Aortic smooth muscle cell (primary cell): Measurements from ENCODE around the gene RNF175. TPM values are rescaled to one million over a fixed set of nuclear protein-coding genes. Genes with fewer than 3 reads are reported as not detected.

Experiments
- total RNA-seq: library from RNA; depleted of rRNA; stranded (reverse); fragments of >200 nt; gene quantifications from 2 replicates; pipeline ENCODE4 v1.2.3, GENCODE V29; 2014

The RNF175 gene
- total RNA-seq: not detected in 2 replicates

DNA sequence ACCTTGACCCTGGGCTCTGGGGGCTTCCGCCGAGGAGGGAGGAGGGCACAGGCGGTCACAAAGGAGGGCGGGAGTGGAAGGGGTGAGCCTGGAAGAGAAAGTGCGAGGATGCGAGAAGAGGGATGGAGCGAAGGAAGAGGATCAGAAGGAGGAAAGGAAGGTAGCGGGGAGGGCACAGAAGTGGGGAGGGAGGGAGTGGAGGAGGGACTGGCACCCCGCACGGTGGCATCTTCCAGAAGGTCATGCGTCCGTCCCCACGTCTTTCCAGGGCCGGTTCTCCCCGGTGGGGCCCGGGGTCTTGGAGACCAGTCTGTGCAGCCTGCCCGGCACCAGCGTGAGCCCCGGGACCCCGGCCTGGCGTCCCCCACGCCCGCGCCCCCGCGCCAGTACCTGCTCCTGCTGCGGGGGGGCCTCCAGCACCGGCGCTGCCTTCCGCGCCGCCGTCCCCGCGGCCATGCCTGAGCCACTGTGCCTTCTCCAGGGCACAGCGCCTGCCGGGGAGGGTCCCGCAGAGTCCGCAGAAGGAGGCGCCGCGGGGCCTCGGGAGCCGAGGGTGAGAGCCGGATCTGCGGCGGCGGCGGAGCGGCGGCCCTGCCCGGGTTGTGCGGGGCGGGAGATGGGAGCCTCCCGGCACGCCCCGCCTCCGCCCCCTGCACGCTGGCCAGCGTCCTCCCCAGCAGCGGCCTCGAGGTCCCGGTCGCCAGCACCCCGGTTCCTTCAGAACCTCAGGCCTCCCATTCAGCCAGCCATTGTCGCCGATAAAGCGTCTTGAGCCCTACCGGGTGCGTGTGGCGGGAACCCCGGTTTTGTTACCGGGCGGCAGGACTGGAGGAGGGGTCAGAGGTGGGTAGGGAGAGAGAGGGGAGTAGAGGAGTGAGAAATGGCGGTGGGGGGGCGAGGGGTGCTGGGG, at the start of gene RNF175:
RNF175 (minus strand) TSS at position 618 of the 910 bp plus-strand sequence; CDS start at position 456, 162 bp downstream.

DNA sequence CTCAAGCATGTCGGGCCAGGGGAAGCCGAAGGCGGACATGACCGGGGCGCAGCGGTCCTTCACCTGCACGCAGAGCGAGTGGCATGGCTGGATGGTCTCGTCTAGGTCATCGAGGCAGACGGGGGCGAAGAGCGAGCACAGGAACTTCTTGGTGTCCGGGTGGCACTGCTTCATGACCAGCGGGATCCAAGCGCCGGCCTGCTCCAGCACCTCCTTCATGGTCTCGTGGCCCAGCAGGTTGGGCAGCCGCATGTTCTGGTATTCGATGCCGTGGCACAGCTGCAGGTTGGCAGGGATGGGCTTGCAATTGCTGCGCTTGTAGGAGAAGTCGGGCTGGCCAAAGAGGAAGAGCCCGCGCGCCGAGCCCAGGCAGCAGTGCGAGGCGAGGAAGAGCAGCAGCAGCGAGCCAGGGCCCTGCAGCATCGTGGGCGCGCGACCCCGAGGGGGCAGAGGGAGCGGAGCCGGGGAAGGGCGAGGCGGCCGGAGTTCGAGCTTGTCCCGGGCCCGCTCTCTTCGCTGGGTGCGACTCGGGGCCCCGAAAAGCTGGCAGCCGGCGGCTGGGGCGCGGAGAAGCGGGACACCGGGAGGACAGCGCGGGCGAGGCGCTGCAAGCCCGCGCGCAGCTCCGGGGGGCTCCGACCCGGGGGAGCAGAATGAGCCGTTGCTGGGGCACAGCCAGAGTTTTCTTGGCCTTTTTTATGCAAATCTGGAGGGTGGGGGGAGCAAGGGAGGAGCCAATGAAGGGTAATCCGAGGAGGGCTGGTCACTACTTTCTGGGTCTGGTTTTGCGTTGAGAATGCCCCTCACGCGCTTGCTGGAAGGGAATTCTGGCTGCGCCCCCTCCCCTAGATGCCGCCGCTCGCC, 28.8 kb upstream of the RNF175 start, which contains the start of gene SFRP2:
SFRP2 (minus strand) TSS at position 671 of the 864 bp plus-strand sequence; CDS start at position 423, 248 bp downstream.

DNA sequence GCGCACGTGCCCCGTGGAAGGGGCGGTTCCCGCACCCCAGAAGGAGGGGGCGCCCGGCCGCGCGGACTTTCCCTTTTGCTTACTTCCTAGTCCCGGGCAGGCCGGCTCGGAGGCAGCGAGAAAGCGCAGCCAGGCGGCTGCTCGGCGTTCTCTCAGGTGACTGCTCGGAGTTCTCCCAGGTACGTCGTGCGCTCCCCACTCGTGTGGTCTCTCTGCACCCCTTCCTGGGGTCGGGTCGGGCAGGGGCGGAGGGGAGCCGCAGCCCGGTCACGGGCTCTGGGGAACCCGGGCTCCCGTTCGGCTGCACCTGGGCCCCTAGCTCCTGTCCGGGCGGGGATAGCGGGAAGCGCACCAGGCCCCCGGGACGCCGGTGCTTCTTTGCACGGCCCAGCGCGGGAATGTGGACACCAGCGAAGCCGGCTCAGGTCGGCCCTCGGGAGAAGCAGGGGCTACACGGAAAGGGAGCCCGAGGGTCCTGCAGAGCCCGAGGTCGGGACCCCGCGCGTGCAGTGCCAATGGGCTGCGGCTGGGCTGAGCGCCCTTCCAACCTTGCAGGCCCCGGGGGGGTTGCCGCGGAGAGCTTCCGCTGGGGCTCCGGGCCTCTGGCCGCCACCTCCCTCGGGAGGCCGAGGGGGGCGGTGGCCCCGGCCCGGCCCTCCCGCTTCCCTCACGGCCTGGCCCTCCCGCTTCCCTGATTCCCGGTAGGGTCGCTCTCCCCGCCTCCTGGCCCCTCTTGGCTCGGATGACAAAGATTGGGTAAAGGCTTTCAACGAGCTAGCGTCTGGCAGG, 75.4 kb downstream of the RNF175 start, which contains the start of gene TLR2:
TLR2 (plus strand) TSS at position 99 of the 789 bp plus-strand sequence. CDS start 18,628 bp downstream, outside the sequence.

Other genes starting within 250 kb of the RNF175 start
- gene TLR2, start 75.7 kb downstream of the RNF175 start, total RNA-seq: under 0.01 TPM in 1 of 2 replicates, not detected in the other
- gene SFRP2, start 29.1 kb upstream of the RNF175 start, total RNA-seq: not detected in 2 replicates